ENCODE results near the gene ALX4. TPM values are rescaled to one million over a fixed set of nuclear protein-coding genes. Genes with fewer than 3 reads are reported as not detected.

The ALX4 gene
- total RNA-seq: not detected in 2 replicates

GRCh38 chr11:44309478-44310205, at the start of gene ALX4:
ALX4 (minus strand) TSS chr11:44310139; CDS start chr11:44310062, 77 bp downstream.

Other genes with a start within 250 kb of the ALX4 start
- gene ACCS, start 243.9 kb downstream of the ALX4 start, total RNA-seq: 2.3 and 5.3 TPM in 2 replicates
- 73.4 and 128 TPM in 2 replicates for gene EXT2, start 214.5 kb downstream of the ALX4 start, total RNA-seq